Measurements from ENCODE around the gene C16orf96.

Gene C16orf96

GRCh38 chr16:4623593-4623992 is 67.5 kb downstream of the C16orf96 start:
- no peak for DNase-seq

- peak; percentile 91 to 97 for DNase-seq
Observed at GRCh38 chr16:4624015-4624826, 68.1 kb downstream of the C16orf96 start, which contains the start of gene MGRN1. TSS of gene MGRN1 (plus strand) at chr16:4624826. CDS start at chr16:4624961, 135 bp downstream.

- no peak for DNase-seq
Observed at GRCh38 chr16:4624827-4625559, 68.9 kb downstream of the C16orf96 start.

GRCh38 chr16:4625560-4626159 is 69.5 kb downstream of the C16orf96 start:
- DNase-seq: no peak

GRCh38 chr16:4626396-4626795 is 70.3 kb downstream of the C16orf96 start:
- DNase-seq: no peak

- DNase-seq: no peak
Observed at GRCh38 chr16:4628283-4628682, 72.1 kb downstream of the C16orf96 start.

GRCh38 chr16:4631444-4631843 is 75.3 kb downstream of the C16orf96 start:
- DNase-seq: no peak

- DNase-seq: no peak
Observed at GRCh38 chr16:4633910-4634635, 77.9 kb downstream of the C16orf96 start.

- no peak for DNase-seq
Observed at GRCh38 chr16:4634768-4635167, 78.6 kb downstream of the C16orf96 start.

- no peak for DNase-seq
Observed at GRCh38 chr16:4636196-4636595, 80.1 kb downstream of the C16orf96 start.

GRCh38 chr16:4637501-4638166 is 81.5 kb downstream of the C16orf96 start:
- DNase-seq: no peak

- no peak for DNase-seq
Observed at GRCh38 chr16:4639899-4640509, 83.9 kb downstream of the C16orf96 start.

- DNase-seq: no peak
Observed at GRCh38 chr16:4640572-4641305, 84.6 kb downstream of the C16orf96 start.

GRCh38 chr16:4641306-4641687 is 85.2 kb downstream of the C16orf96 start:
- no peak for DNase-seq

GRCh38 chr16:4641895-4642294 is 85.8 kb downstream of the C16orf96 start:
- no peak for DNase-seq

- no peak for DNase-seq
Observed at GRCh38 chr16:4646773-4647643, 90.9 kb downstream of the C16orf96 start.

GRCh38 chr16:4647644-4647980 is 91.5 kb downstream of the C16orf96 start:
- no peak for DNase-seq

- no peak for DNase-seq
Observed at GRCh38 chr16:4648917-4649316, 92.8 kb downstream of the C16orf96 start.

GRCh38 chr16:4649744-4650442 is 93.8 kb downstream of the C16orf96 start:
- DNase-seq: no peak
